GM12878 (cell line): Measurements from ENCODE around the gene PLXNA2. TPM values are rescaled to one million over a fixed set of nuclear protein-coding genes. Genes with fewer than 3 reads are reported as not detected.

Experiments used
- ATAC-seq: fragments of 200-7000 bp; cut with Tn5 transposase; 3 replicates; pipeline ENCODE4 v1.9.1; 2020; ENCODE audit warnings: mild to moderate bottlenecking, moderate library complexity
- BruUV-seq: library from RNA; stranded (reverse); fragments of 400-500 nt; replicated peaks from 2 replicates; lab custom pipeline; 2021; lab: Mats Ljungman, UMichigan
- CTCF ChIA-PET: fragments of 300-600 bp; sonication (Branson Sonifier 250); formaldehyde crosslinking; extraction: SDS; loops from one replicate; lab custom pipeline; 2021; ENCODE audit warnings: inconsistent platforms; lab: Yijun Ruan, JAX
- POLR2A ChIA-PET: fragments of 350-600 bp; formaldehyde crosslinking; extraction: SDS; loops from one replicate; lab custom pipeline; 2021; ENCODE audit warnings: inconsistent platforms; lab: Charles Lee
- RAD21 ChIA-PET: fragments of 300-600 bp; sonication (Branson Sonifier 250); formaldehyde crosslinking; loops from one replicate; lab custom pipeline; 2023; ENCODE audit warnings: antibody characterized with exemption; ENCODE audit not compliant: unreplicated experiment; lab: Charles Lee
- SMC1A ChIA-PET: fragments of 300-600 bp; sonication (Branson Sonifier 250); formaldehyde crosslinking; loops from one replicate; lab custom pipeline; 2023; ENCODE audit not compliant: unreplicated experiment, uncharacterized antibody; lab: Charles Lee
- DNase-seq: peaks from one replicate; pipeline ENCODE4 v3.0.0-alpha.2; 2011; ENCODE audit warnings: low read depth, low spot score
- FAIRE-seq: peaks from 3 replicates; lab custom pipeline; 2011; peaks lifted over from hg19 to GRCh38; lab: Jason Lieb, UNC
- H2AFZ ChIP-seq: 2 replicates; pipeline ENCODE4 v1.6.0; 2011; ENCODE audit warnings: low read depth, low read length, control low read depth; ENCODE audit not compliant: control insufficient read depth
- H3K27ac ChIP-seq: 2 replicates; pipeline ENCODE4 v1.5.1; 2011; ENCODE audit warnings: control low read depth; ENCODE audit not compliant: control insufficient read depth, insufficient read depth
- H3K27me3 ChIP-seq, 2 experiments: replicated peaks in 1 of 2; 2 replicates each; pipeline versions ENCODE4 v1.6.0 to v1.6.1; 2011; ENCODE audit warnings: low read length in 1 of 2; ENCODE audit not compliant: control insufficient read depth in 2 of 2, insufficient read depth in 2 of 2
- H3K36me3 ChIP-seq, 2 experiments: 2 replicates each; pipeline ENCODE4 v1.5.1; 2011; ENCODE audit warnings: low read length in 1 of 2; ENCODE audit not compliant: control insufficient read depth in 2 of 2, insufficient read depth in 2 of 2
- H3K4me1 ChIP-seq: 2 replicates; pipeline ENCODE4 v1.6.1; 2011; ENCODE audit warnings: mild to moderate bottlenecking, low read length, moderate library complexity, mixed read lengths; ENCODE audit not compliant: control insufficient read depth, insufficient read depth
- H3K4me2 ChIP-seq: 2 replicates; pipeline ENCODE4 v1.6.0; 2011; ENCODE audit warnings: control low read depth; ENCODE audit not compliant: control insufficient read depth, insufficient read depth
- H3K4me3 ChIP-seq: fragments of 200-600 bp; sonication (generic); 2 replicates; pipeline ENCODE4 v1.5.1; 2016
- H3K79me2 ChIP-seq: 2 replicates; pipeline ENCODE4 v1.6.0; 2011; ENCODE audit warnings: low read length; ENCODE audit not compliant: control insufficient read depth, insufficient read depth
- H3K9ac ChIP-seq: 2 replicates; pipeline ENCODE4 v1.8.0; 2011; ENCODE audit warnings: low read length, control low read depth, mixed read lengths; ENCODE audit not compliant: control insufficient read depth, insufficient read depth
- H3K9me3 ChIP-seq: replicated peaks from 3 replicates; pipeline ENCODE4 v1.5.1; 2011; ENCODE audit warnings: mild to moderate bottlenecking, low read length; ENCODE audit not compliant: control insufficient read depth, insufficient read depth
- H4K20me1 ChIP-seq: 2 replicates; pipeline ENCODE4 v1.6.0; 2011; ENCODE audit not compliant: control insufficient read depth, insufficient read depth
- BRCA1 ChIP-seq: IDR thresholded peaks from 2 replicates; pipeline ENCODE4 v1.6.1; 2011; ENCODE audit warnings: low read depth, low read length, improper control_type of control experiment
- CHD2 ChIP-seq: IDR thresholded peaks from 2 replicates; pipeline ENCODE4 v1.6.1; 2011; ENCODE audit warnings: low read depth, low read length, improper control_type of control experiment, borderline replicate concordance
- E4F1 ChIP-seq: fragments of 450-650 bp; IDR thresholded peaks from 2 replicates; pipeline ENCODE4 v1.6.1; 2018; ENCODE audit warnings: borderline replicate concordance, mild to moderate bottlenecking; ENCODE audit not compliant: partially characterized antibody
- EGR1 ChIP-seq, 2 experiments: IDR thresholded peaks; 1 replicate in 1 of 2; 2 replicates in 1 of 2; pipeline ENCODE4 v1.6.1; 2011 to 2012; ENCODE audit warnings: low read depth in 2 of 2, low read length in 2 of 2, borderline replicate concordance in 1 of 2, mild to moderate bottlenecking in 1 of 2, moderate library complexity in 1 of 2
- IRF4 ChIP-seq: IDR thresholded peaks from 2 replicates; pipeline ENCODE4 v1.6.1; 2011; ENCODE audit warnings: low read depth, low read length
- MEF2B ChIP-seq: fragments of 450-650 bp; IDR thresholded peaks from 2 replicates; pipeline ENCODE4 v1.6.1; 2018; ENCODE audit warnings: mild to moderate bottlenecking, moderate library complexity; ENCODE audit not compliant: partially characterized antibody, poor library complexity, severe bottlenecking
- NR2C1 ChIP-seq: fragments of 450-650 bp; IDR thresholded peaks from 2 replicates; pipeline ENCODE4 v1.6.1; 2017; ENCODE audit warnings: antibody characterized with exemption, mild to moderate bottlenecking, moderate library complexity
- RAD51 ChIP-seq: fragments of 450-650 bp; IDR thresholded peaks from 2 replicates; pipeline ENCODE4 v1.6.1; 2016; ENCODE audit warnings: moderate library complexity, mild to moderate bottlenecking, inconsistent platforms
- SIX5 ChIP-seq: IDR thresholded peaks from 2 replicates; pipeline ENCODE4 v1.6.1; 2011; ENCODE audit warnings: mild to moderate bottlenecking, low read depth, low read length, moderate library complexity; ENCODE audit not compliant: severe bottlenecking
- USF2 ChIP-seq: IDR thresholded peaks from 2 replicates; pipeline ENCODE4 v1.6.1; 2011; ENCODE audit warnings: low read depth, low read length, improper control_type of control experiment, borderline replicate concordance
- YBX1 ChIP-seq: fragments of 450-650 bp; IDR thresholded peaks from 2 replicates; pipeline ENCODE4 v1.6.1; 2016; ENCODE audit warnings: antibody characterized with exemption
- ZZZ3 ChIP-seq: IDR thresholded peaks from 2 replicates; pipeline ENCODE4 v1.6.1; 2011; ENCODE audit warnings: low read depth; ENCODE audit not compliant: control insufficient read depth, insufficient read length
- WGBS: methylation state at CpG from one replicate; pipeline ENCODE4 v1.1.6; 2016; ENCODE audit warnings: low lambda C conversion rate; ENCODE audit not compliant: insufficient replicate concordance, insufficient coverage; ENCODE audit errors: missing lambda C conversion rate; 5-methylcytosine and 5-hydroxymethylcytosine counted together
- in situ Hi-C: fragments of 300-500 bp; cut with MboI; formaldehyde crosslinking; loops from 9 replicates; pipeline ENCODE4 v1.14.3; 2018; ENCODE audit warnings: mixed read lengths
- intact Hi-C: fragments of 100-400 bp; cut with micrococcal nuclease; formaldehyde crosslinking; loops from one replicate; pipeline ENCODE4 v1.14.2; 2022; ENCODE audit not compliant: unreplicated experiment
- polyA plus RNA-seq, 11 experiments: library from polyadenylated mRNA; depleted of rRNA in 4 of 11; unstranded in 6 of 11; stranded (reverse) in 5 of 11; fragments of >200 nt; fragmentation: Nextera tagmentation in 4 of 11; fragmentation: Illumina TruSeq in 1 of 11; extraction: Ambion mirVana in 4 of 11; extraction: Trizol in 1 of 11; gene quantifications; 1 replicate in 1 of 11; 2 replicates in 10 of 11; pipeline versions ENCODE4 v1.2.1 to v1.2.3, GENCODE V29; 2011 to 2016; ENCODE audit warnings: inconsistent platforms in 2 of 11, missing spikeins in 2 of 11, low read depth in 1 of 11
- total RNA-seq, 4 experiments: library from RNA; depleted of rRNA in 3 of 4; stranded (reverse); fragments of >200 nt in 3 of 4; fragmentation: Illumina TruSeq in 1 of 4; extraction: Trizol in 1 of 4; gene quantifications; 2 replicates each; pipeline versions ENCODE4 v1.2.1 to v1.2.3, GENCODE V29; 2013 to 2021
- TF ChIP-seq, protein P1 (sequence below): IDR thresholded peaks from 2 replicates; pipeline ENCODE4 v1.6.1; 2011; ENCODE audit warnings: low read depth, mild to moderate bottlenecking, low read length, moderate library complexity, borderline replicate concordance; ENCODE audit errors: extremely low read depth
- TF ChIP-seq, protein P2 (sequence below): fragments of 450-650 bp; formaldehyde crosslinking; IDR thresholded peaks from 2 replicates; pipeline ENCODE4 v1.4.0; 2022; ENCODE audit warnings: mild to moderate bottlenecking, moderate library complexity
- TF ChIP-seq, protein P3 (sequence below): IDR thresholded peaks from 2 replicates; pipeline ENCODE4 v1.6.1; 2011; ENCODE audit warnings: mild to moderate bottlenecking, low read depth, low read length, moderate library complexity; ENCODE audit not compliant: insufficient replicate concordance

Gene PLXNA2
- total and polyA plus RNA-seq, 10 of the 15 experiments (the other 5 are each of a cell fraction or from before 2014, with no cell fraction given) = under 0.01 to 0.08 (median 0.07) TPM; not detected in 4

GRCh38 chr1:208078752-208079151 lies 165.4 kb downstream of the PLXNA2 start:
- RAD21 ChIA-PET = no interaction called here
- Histone ChIP-seq H3K9ac (no peak overlapping the region), H3K4me2 (no peak overlapping the region), H3K79me2 (no peaks in the 10 kb centered on the region), H4K20me1 (no peaks in the 10 kb centered on the region), H3K4me1 (no peaks in the 10 kb centered on the region), H3K27me3 (peaks cover 0 to 3% of the 10 kb centered on the region in 2 experiments; a peak in 3 of 4 replicates), H3K36me3 (no peaks in the 10 kb centered on the region), H2AFZ (no peak overlapping the region), H3K9me3 (no peaks in the 10 kb centered on the region), H3K27ac (no peak overlapping the region), H3K4me3 (no peak overlapping the region)
- WGBS = 56% methylated on average over 12 of the region's 12 CpGs
- POLR2A ChIA-PET = no interaction called here
- ATAC-seq (no peak), FAIRE-seq (no peak), DNase-seq (no peak)
- SMC1A ChIA-PET = no interaction called here
- BruUV-seq = no TSS peak
- in situ Hi-C loops (no loop called here), intact Hi-C loops (no loop called here)
- CTCF ChIA-PET = no interaction called here
- TF ChIP-seq, protein P1, sequence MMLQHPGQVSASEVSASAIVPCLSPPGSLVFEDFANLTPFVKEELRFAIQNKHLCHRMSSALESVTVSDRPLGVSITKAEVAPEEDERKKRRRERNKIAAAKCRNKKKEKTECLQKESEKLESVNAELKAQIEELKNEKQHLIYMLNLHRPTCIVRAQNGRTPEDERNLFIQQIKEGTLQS = no peak
- TF ChIP-seq SIX5 = no peak
- TF ChIP-seq CHD2 = no peak
- TF ChIP-seq, protein P2, sequence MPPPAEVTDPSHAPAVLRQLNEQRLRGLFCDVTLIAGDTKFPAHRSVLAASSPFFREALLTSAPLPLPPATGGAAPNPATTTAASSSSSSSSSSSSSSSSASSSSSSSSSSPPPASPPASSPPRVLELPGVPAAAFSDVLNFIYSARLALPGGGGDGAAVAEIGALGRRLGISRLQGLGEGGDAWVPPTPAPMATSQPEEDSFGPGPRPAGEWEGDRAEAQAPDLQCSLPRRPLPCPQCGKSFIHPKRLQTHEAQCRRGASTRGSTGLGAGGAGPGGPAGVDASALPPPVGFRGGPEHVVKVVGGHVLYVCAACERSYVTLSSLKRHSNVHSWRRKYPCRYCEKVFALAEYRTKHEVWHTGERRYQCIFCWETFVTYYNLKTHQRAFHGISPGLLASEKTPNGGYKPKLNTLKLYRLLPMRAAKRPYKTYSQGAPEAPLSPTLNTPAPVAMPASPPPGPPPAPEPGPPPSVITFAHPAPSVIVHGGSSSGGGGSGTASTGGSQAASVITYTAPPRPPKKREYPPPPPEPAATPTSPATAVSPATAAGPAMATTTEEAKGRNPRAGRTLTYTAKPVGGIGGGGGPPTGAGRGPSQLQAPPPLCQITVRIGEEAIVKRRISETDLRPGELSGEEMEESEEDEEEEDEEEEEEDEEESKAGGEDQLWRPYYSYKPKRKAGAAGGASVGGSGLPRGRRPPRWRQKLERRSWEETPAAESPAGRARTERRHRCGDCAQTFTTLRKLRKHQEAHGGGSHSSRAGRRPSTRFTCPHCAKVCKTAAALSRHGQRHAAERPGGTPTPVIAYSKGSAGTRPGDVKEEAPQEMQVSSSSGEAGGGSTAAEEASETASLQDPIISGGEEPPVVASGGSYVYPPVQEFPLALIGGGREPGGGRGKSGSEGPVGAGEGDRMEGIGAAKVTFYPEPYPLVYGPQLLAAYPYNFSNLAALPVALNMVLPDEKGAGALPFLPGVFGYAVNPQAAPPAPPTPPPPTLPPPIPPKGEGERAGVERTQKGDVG = no peak
- no peak for TF ChIP-seq USF2
- no peak for TF ChIP-seq NR2C1
- no peak for TF ChIP-seq BRCA1
- no peak for TF ChIP-seq RAD51
- TF ChIP-seq, protein P3, sequence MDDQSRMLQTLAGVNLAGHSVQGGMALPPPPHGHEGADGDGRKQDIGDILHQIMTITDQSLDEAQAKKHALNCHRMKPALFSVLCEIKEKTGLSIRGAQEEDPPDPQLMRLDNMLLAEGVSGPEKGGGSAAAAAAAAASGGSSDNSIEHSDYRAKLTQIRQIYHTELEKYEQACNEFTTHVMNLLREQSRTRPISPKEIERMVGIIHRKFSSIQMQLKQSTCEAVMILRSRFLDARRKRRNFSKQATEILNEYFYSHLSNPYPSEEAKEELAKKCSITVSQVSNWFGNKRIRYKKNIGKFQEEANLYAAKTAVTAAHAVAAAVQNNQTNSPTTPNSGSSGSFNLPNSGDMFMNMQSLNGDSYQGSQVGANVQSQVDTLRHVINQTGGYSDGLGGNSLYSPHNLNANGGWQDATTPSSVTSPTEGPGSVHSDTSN = no peak
- no peak for TF ChIP-seq MEF2B
- TF ChIP-seq E4F1 = no peak
- TF ChIP-seq YBX1 = no peak
- no peak for TF ChIP-seq IRF4
- no peak for TF ChIP-seq ZZZ3
- no peak for TF ChIP-seq EGR1 (IDR thresholded peaks at IDR 0.05; ENCODE audit: borderline replicate concordance in 1 of 2, low read depth in 2 of 2, low read length in 2 of 2)
